Measurements from ENCODE around the gene AK3.

GRCh38 chr9:4700091-4700490, 40.9 kb downstream of the AK3 start:
- TF ChIP-seq CTCF (optimal IDR thresholded peaks at IDR 0.05 in 1 of 3, IDR thresholded peaks at IDR 0.05 in 1 of 3, conservative IDR thresholded peaks at IDR 0.05 in 1 of 3; ENCODE audit: extremely low read depth in 1 of 3, insufficient read depth in 2 of 3, low read length in 3 of 3) (no peak), EZH2 (IDR thresholded peaks at IDR 0.05; ENCODE audit: low read length) (no peak)
